ENCODE results near the gene FAM111B.
"Not testable (repeated sequence)": the region's sequence is repeated elsewhere in the genome, so short reads cannot be mapped to it uniquely, and the experiment has no call there.

The FAM111B gene

GRCh38 chr11:59106363-59107336 is at the start of gene FAM111B:
TSS of gene FAM111B (plus strand) at chr11:59107237. CDS start at chr11:59109626, 2,389 bp downstream.
- Mint-ChIP-seq H3K36me3 (ENCODE audit: low read depth) (no peaks in the 10 kb centered on the region), H3K4me3 (peak within 1 kb of the TSS; percentile 82), H3K9me3 (no peaks in the 10 kb centered on the region), H3K27me3 (peaks cover 21% of the 10 kb centered on the region), H3K4me1 (ENCODE audit: low read depth) (peaks cover 45% of the 10 kb centered on the region), H3K27ac (no peak within 1 kb of the TSS)
- intact Hi-C loops (cut with micrococcal nuclease) = no loop called here

GRCh38 chr11:59058120-59059033 is 48.7 kb upstream of the FAM111B start:
- H3K27ac Mint-ChIP-seq; H3K36me3 Mint-ChIP-seq (ENCODE audit: low read depth); H3K4me1 Mint-ChIP-seq (ENCODE audit: low read depth); H3K9me3 Mint-ChIP-seq: not testable (repeated sequence)
- Mint-ChIP-seq H3K27me3 (peaks cover 26% of the 10 kb centered on the region), H3K4me3 (peak overlapping the region; percentile 50)
- intact Hi-C loops (cut with micrococcal nuclease) = loop anchor here (1.0 to 5.0 kb wide), 2 partner anchors 99 to 100 kb away; no protein-coding TSS in a partner anchor

GRCh38 chr11:59060096-59060495 is 46.9 kb upstream of the FAM111B start:
- H3K36me3 Mint-ChIP-seq (ENCODE audit: low read depth); H3K4me3 Mint-ChIP-seq; H3K9me3 Mint-ChIP-seq; H3K4me1 Mint-ChIP-seq (ENCODE audit: low read depth); intact Hi-C loops (cut with micrococcal nuclease); H3K27ac Mint-ChIP-seq: not testable (repeated sequence)
- H3K27me3 Mint-ChIP-seq = peaks cover 41% of the 10 kb centered on the region

GRCh38 chr11:59062602-59063529 is 44.2 kb upstream of the FAM111B start:
- Mint-ChIP-seq H3K9me3 (no peaks in the 10 kb centered on the region), H3K4me1 (ENCODE audit: low read depth) (peaks cover 8% of the 10 kb centered on the region), H3K4me3 (no peak overlapping the region), H3K36me3 (ENCODE audit: low read depth) (no peaks in the 10 kb centered on the region), H3K27ac (no peak overlapping the region), H3K27me3 (peaks cover 43% of the 10 kb centered on the region)
- intact Hi-C loops (cut with micrococcal nuclease) = no loop called here

- not testable (repeated sequence) for H3K27ac Mint-ChIP-seq; H3K4me1 Mint-ChIP-seq (ENCODE audit: low read depth)
- H3K27me3 Mint-ChIP-seq = peaks cover 41% of the 10 kb centered on the region
These were observed 42.9 kb upstream of the FAM111B start for GRCh38 chr11:59063996-59064727.

GRCh38 chr11:59069087-59069486 is 38.0 kb upstream of the FAM111B start:
- Mint-ChIP-seq H3K27me3 (peaks cover 31% of the 10 kb centered on the region), H3K4me1 (ENCODE audit: low read depth) (no peaks in the 10 kb centered on the region), H3K9me3 (no peaks in the 10 kb centered on the region), H3K36me3 (ENCODE audit: low read depth) (no peaks in the 10 kb centered on the region), H3K27ac (no peak overlapping the region), H3K4me3 (no peak overlapping the region)
- intact Hi-C loops (cut with micrococcal nuclease) = no loop called here

More at GRCh38 chr11:59063996-59064727, 42.9 kb upstream of the FAM111B start:
- H3K4me3 Mint-ChIP-seq; H3K36me3 Mint-ChIP-seq (ENCODE audit: low read depth); H3K9me3 Mint-ChIP-seq; intact Hi-C loops (cut with micrococcal nuclease): not testable (repeated sequence)

GRCh38 chr11:59076876-59077571 is 30.0 kb upstream of the FAM111B start:
- Mint-ChIP-seq H3K4me3 (no peak overlapping the region), H3K36me3 (ENCODE audit: low read depth) (no peaks in the 10 kb centered on the region), H3K27me3 (peaks cover 6% of the 10 kb centered on the region), H3K4me1 (ENCODE audit: low read depth) (peaks cover 27% of the 10 kb centered on the region), H3K9me3 (no peaks in the 10 kb centered on the region), H3K27ac (no peak overlapping the region)
- intact Hi-C loops (cut with micrococcal nuclease) = no loop called here

- Mint-ChIP-seq H3K36me3 (ENCODE audit: low read depth) (no peaks in the 10 kb centered on the region), H3K4me1 (ENCODE audit: low read depth) (peaks cover 27% of the 10 kb centered on the region), H3K27me3 (peaks cover 4% of the 10 kb centered on the region), H3K27ac (no peak overlapping the region), H3K4me3 (no peak overlapping the region), H3K9me3 (no peaks in the 10 kb centered on the region)
- intact Hi-C loops (cut with micrococcal nuclease) = no loop called here
These were observed 28.6 kb upstream of the FAM111B start for GRCh38 chr11:59078435-59078834.

- Mint-ChIP-seq H3K4me3 (no peak overlapping the region), H3K9me3 (no peaks in the 10 kb centered on the region), H3K27me3 (peaks cover 4% of the 10 kb centered on the region), H3K4me1 (ENCODE audit: low read depth) (peaks cover 27% of the 10 kb centered on the region), H3K27ac (no peak overlapping the region), H3K36me3 (ENCODE audit: low read depth) (no peaks in the 10 kb centered on the region)
- intact Hi-C loops (cut with micrococcal nuclease) = no loop called here
These were observed 28.0 kb upstream of the FAM111B start for GRCh38 chr11:59079086-59079485.

GRCh38 chr11:59080421-59080820 is 26.6 kb upstream of the FAM111B start:
- H3K27me3 Mint-ChIP-seq; intact Hi-C loops (cut with micrococcal nuclease); H3K27ac Mint-ChIP-seq; H3K9me3 Mint-ChIP-seq; H3K36me3 Mint-ChIP-seq (ENCODE audit: low read depth); H3K4me3 Mint-ChIP-seq: not testable (repeated sequence)
- peaks cover 27% of the 10 kb centered on the region for H3K4me1 Mint-ChIP-seq (ENCODE audit: low read depth)

GRCh38 chr11:59081430-59082020 is 25.5 kb upstream of the FAM111B start:
- H3K4me3 Mint-ChIP-seq; H3K27ac Mint-ChIP-seq; intact Hi-C loops (cut with micrococcal nuclease); H3K9me3 Mint-ChIP-seq; H3K36me3 Mint-ChIP-seq (ENCODE audit: low read depth); H3K27me3 Mint-ChIP-seq: not testable (repeated sequence)
- peaks cover 27% of the 10 kb centered on the region for H3K4me1 Mint-ChIP-seq (ENCODE audit: low read depth)

GRCh38 chr11:59086007-59086406 is 21.0 kb upstream of the FAM111B start, which contains the start of gene GLYATL1B:
TSS of gene GLYATL1B (plus strand) at chr11:59086307. CDS start at chr11:59086307, 0 bp downstream.
- H3K27ac Mint-ChIP-seq; H3K36me3 Mint-ChIP-seq (ENCODE audit: low read depth); H3K27me3 Mint-ChIP-seq; H3K4me1 Mint-ChIP-seq (ENCODE audit: low read depth); H3K4me3 Mint-ChIP-seq; H3K9me3 Mint-ChIP-seq; intact Hi-C loops (cut with micrococcal nuclease): not testable (repeated sequence)
